C4-2B (cell line): ENCODE results near the gene OTOR.

Experiments used
- CTCF ChIP-seq: fragments of 450-650 bp; conservative IDR thresholded peaks from 2 replicates; pipeline ENCODE4 v1.5.1; 2017; ENCODE audit warnings: mild to moderate bottlenecking
- ZFX ChIP-seq: fragments of 450-650 bp; IDR thresholded peaks from 2 replicates; pipeline ENCODE4 v1.6.1; 2017

GRCh38 chr20:16714751-16715150, 33.4 kb upstream of the OTOR start:
- TF ChIP-seq CTCF: no peak
- no peak for TF ChIP-seq ZFX
